ENCODE measurements around the gene SRGAP1. TPM values are rescaled to one million over a fixed set of nuclear protein-coding genes. Genes with fewer than 3 reads are reported as not detected.
"Not testable (repeated sequence)": the region's sequence is repeated elsewhere in the genome, so short reads cannot be mapped to it uniquely, and the experiment has no call there.

SRGAP1 gene
- total RNA-seq, 1 donor from 2014 or later: 7.4 TPM

DNA sequence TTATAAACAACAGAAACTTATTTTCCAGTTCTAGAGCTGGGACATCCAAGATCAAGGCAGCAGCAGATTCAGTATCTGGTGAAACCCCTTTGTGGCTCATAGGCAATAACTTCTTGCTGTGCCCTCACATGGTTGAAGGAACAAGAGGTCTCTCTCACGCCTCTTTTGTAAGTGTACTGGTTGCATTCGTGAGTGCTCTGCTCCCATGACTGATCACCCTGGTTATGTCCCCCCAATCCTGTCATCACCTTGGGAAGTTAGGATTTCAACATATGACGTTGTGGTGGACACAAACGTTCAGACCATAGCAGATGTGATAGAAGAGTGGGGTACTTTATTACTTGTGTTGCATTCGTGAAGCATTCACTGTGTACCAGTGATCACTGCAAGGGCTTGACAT lies 184.0 kb downstream of the SRGAP1 start:
- no peaks in the 10 kb centered on the region for H3K9me3 ChIP-seq
- no peaks in the 10 kb centered on the region for H3K27me3 ChIP-seq
- no peak for DNase-seq (ENCODE audit: extremely low spot score in 2 of 2)
- H3K36me3 ChIP-seq: no peaks in the 10 kb centered on the region
- H3K4me1 ChIP-seq: no peaks in the 10 kb centered on the region
- no peak overlapping the region for H3K27ac ChIP-seq
- TF ChIP-seq, protein P1, sequence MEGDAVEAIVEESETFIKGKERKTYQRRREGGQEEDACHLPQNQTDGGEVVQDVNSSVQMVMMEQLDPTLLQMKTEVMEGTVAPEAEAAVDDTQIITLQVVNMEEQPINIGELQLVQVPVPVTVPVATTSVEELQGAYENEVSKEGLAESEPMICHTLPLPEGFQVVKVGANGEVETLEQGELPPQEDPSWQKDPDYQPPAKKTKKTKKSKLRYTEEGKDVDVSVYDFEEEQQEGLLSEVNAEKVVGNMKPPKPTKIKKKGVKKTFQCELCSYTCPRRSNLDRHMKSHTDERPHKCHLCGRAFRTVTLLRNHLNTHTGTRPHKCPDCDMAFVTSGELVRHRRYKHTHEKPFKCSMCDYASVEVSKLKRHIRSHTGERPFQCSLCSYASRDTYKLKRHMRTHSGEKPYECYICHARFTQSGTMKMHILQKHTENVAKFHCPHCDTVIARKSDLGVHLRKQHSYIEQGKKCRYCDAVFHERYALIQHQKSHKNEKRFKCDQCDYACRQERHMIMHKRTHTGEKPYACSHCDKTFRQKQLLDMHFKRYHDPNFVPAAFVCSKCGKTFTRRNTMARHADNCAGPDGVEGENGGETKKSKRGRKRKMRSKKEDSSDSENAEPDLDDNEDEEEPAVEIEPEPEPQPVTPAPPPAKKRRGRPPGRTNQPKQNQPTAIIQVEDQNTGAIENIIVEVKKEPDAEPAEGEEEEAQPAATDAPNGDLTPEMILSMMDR (IDR thresholded peaks at IDR 0.05): no peak
- TF ChIP-seq POLR2AphosphoS5 (IDR thresholded peaks at IDR 0.05; ENCODE audit: insufficient read depth in 1 of 2, low read depth in 1 of 2) (no peak), POLR2A (IDR thresholded peaks at IDR 0.05) (no peak)
- intact Hi-C loops (cut with DNase I): no loop called here
- H3K4me3 ChIP-seq: no peak overlapping the region

DNA sequence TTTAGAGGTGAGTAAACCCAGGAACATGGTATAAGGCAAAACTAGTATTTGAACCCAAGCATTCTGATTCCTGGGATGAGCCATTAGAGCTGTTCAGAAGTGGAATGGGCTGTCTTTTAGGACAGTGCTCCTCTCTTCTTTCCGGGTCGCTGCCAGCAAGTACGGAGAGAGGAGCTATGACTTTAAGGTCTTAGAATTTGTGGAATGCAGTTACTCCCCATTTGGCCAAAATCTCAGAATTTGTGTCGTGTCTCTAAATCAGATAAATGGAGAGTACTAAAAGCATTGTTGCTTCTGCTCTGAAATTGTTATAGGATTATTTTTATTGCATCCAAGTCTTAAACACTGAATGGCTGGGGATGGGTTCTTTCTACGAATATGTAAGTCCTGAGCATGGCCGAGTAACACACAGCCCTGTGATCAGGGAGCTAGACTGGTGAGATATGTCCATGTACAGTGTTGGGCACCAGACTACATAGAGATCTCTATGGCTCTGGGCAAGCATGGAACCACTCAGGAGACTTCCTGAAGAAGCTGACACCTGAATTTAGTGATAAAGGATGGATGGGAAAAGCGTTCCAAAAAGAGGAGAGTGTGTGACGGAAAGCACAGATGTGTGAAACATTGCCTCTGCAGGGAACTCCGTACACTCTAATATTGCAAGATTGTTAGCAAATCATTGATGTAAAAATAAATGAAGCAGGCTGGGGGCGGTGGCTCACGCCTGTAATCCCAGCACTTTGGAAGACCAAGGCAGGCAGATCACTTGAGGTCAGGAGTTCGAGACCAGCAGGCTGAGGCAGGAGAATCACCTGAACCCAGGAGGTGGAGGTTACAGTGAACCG lies 184.7 kb downstream of the SRGAP1 start:
- Histone ChIP-seq H3K27me3 (no peaks in the 10 kb centered on the region), H3K4me3 (no peak overlapping the region), H3K36me3 (no peaks in the 10 kb centered on the region), H3K4me1 (no peaks in the 10 kb centered on the region), H3K9me3 (no peaks in the 10 kb centered on the region), H3K27ac (no peak overlapping the region)
- no peak for DNase-seq (ENCODE audit: extremely low spot score in 2 of 2)
- TF ChIP-seq, protein P1 (IDR thresholded peaks at IDR 0.05): no peak
- no peak for TF ChIP-seq POLR2AphosphoS5 (IDR thresholded peaks at IDR 0.05; ENCODE audit: insufficient read depth in 1 of 2, low read depth in 1 of 2)
- TF ChIP-seq POLR2A (IDR thresholded peaks at IDR 0.05): no peak
- intact Hi-C loops (cut with DNase I): no loop called here

DNA sequence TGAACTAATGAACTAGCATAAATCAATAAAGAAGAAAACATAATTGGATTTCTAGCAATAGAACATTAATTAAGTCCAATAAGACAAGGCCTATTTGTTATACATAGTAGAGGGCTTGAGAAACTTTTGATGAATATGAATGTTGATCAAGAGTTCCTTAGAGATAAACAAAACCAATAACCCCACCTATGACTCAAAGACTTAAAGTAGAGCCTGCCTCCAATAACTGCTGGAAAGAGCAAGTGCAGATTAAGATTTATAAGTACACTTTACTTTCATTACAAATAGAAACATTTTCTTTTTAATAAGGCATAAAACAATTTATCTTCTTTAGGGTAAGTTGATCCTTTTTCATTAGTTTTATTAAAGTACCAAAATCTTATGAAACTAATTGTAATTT lies 185.7 kb downstream of the SRGAP1 start:
- TF ChIP-seq POLR2AphosphoS5 (IDR thresholded peaks at IDR 0.05; ENCODE audit: insufficient read depth in 1 of 2, low read depth in 1 of 2) (no peak), POLR2A (IDR thresholded peaks at IDR 0.05) (no peak)
- TF ChIP-seq, protein P1 (IDR thresholded peaks at IDR 0.05): no peak
- no peak for DNase-seq (ENCODE audit: extremely low spot score in 2 of 2)
- no peaks in the 10 kb centered on the region for H3K4me1 ChIP-seq
- intact Hi-C loops (cut with DNase I): no loop called here
- H3K9me3 ChIP-seq: no peaks in the 10 kb centered on the region
- H3K27me3 ChIP-seq: no peaks in the 10 kb centered on the region
- no peaks in the 10 kb centered on the region for H3K36me3 ChIP-seq
- H3K27ac ChIP-seq: no peak overlapping the region
- no peak overlapping the region for H3K4me3 ChIP-seq

DNA sequence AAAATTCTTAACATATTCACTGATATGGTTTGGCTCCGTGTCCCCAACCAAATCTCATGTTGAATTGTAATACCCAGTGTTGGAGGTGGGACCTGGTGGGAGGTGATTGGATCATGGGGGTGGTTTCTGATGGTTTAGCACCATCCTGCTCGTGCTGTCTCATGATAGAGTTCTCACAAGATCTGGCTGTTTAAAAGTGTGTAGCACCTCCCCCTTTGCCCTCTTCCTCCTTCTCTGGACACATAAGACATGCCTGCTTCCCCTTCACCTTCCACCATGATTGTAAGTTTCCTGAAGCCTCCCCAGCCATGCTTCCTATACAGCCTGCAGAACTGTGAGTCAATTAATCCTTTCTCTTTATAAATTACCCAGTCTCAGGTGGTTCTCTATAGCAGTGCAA lies 189.6 kb downstream of the SRGAP1 start:
- H3K27me3 ChIP-seq; DNase-seq (ENCODE audit: extremely low spot score in 2 of 2); H3K4me1 ChIP-seq; H3K36me3 ChIP-seq; H3K9me3 ChIP-seq; H3K27ac ChIP-seq; intact Hi-C loops (cut with DNase I); H3K4me3 ChIP-seq: not testable (repeated sequence)

DNA sequence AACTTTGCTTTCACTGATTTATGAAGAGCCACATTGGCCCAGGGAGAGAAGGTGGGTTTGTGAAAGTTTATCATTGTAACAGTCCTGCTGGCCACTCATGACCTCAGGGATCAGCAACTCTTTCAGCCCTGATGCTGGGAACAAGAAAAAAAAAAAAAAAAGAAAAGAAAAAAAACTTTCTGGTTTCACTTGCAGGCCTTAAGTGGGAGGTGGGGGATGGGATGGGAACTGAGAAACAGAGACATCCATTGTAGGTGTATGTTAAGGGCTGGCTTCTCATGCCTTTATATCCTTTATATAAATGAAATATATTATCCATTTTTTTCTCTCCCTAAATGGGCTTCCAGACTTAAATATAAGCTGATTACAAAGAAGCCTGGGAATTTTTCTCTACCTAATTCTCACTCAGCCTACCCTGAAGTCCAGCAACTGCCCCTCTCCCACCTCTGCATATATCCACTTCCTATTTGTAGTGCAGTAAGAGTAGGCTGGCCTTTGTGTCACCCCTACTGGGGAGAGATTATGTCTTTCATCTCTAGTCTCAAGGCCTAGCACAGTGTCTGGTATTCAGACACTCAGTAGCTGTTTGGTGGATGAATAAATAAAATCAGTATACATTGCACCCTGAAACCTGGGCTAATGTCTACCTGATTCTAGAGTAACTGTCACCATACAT lies 190.5 kb downstream of the SRGAP1 start:
- H3K4me3 ChIP-seq: no peak overlapping the region
- intact Hi-C loops (cut with DNase I): no loop called here
- no peaks in the 10 kb centered on the region for H3K27me3 ChIP-seq
- peaks cover 10% of the 10 kb centered on the region for H3K4me1 ChIP-seq
- DNase-seq (ENCODE audit: extremely low spot score in 2 of 2): no peak
- no peaks in the 10 kb centered on the region for H3K9me3 ChIP-seq
- H3K27ac ChIP-seq: no peak overlapping the region
- no peaks in the 10 kb centered on the region for H3K36me3 ChIP-seq
- no peak for TF ChIP-seq POLR2AphosphoS5 (IDR thresholded peaks at IDR 0.05; ENCODE audit: insufficient read depth in 1 of 2, low read depth in 1 of 2)
- TF ChIP-seq, protein P1 (IDR thresholded peaks at IDR 0.05): no peak
- TF ChIP-seq POLR2A (IDR thresholded peaks at IDR 0.05): no peak

All from vagina (tissue), 2 donors.